GM12878 (cell line): ENCODE measurements around the gene DACT3. TPM values are rescaled to one million over a fixed set of nuclear protein-coding genes. Genes with fewer than 3 reads are reported as not detected.
"Not testable (repeated sequence)": the region's sequence is repeated elsewhere in the genome, so short reads cannot be mapped to it uniquely, and the experiment has no call there.

Experiments
- ATAC-seq: fragments of 200-7000 bp; cut with Tn5 transposase; 3 replicates; pipeline ENCODE4 v1.9.1; 2020; ENCODE audit warnings: mild to moderate bottlenecking, moderate library complexity
- BruUV-seq: library from RNA; stranded (reverse); fragments of 400-500 nt; replicated peaks from 2 replicates; lab custom pipeline; 2021; lab: Mats Ljungman, UMichigan
- CTCF ChIA-PET: fragments of 300-600 bp; sonication (Branson Sonifier 250); formaldehyde crosslinking; extraction: SDS; loops from one replicate; lab custom pipeline; 2021; ENCODE audit warnings: inconsistent platforms; lab: Yijun Ruan, JAX
- POLR2A ChIA-PET: fragments of 350-600 bp; formaldehyde crosslinking; extraction: SDS; loops from one replicate; lab custom pipeline; 2021; ENCODE audit warnings: inconsistent platforms; lab: Charles Lee
- RAD21 ChIA-PET: fragments of 300-600 bp; sonication (Branson Sonifier 250); formaldehyde crosslinking; loops from one replicate; lab custom pipeline; 2023; ENCODE audit warnings: antibody characterized with exemption; ENCODE audit not compliant: unreplicated experiment; lab: Charles Lee
- SMC1A ChIA-PET: fragments of 300-600 bp; sonication (Branson Sonifier 250); formaldehyde crosslinking; loops from one replicate; lab custom pipeline; 2023; ENCODE audit not compliant: unreplicated experiment, uncharacterized antibody; lab: Charles Lee
- DNase-seq: peaks from one replicate; pipeline ENCODE4 v3.0.0-alpha.2; 2011; ENCODE audit warnings: low read depth, low spot score
- FAIRE-seq: peaks from 3 replicates; lab custom pipeline; 2011; peaks lifted over from hg19 to GRCh38; lab: Jason Lieb, UNC
- H2AFZ ChIP-seq: 2 replicates; pipeline ENCODE4 v1.6.0; 2011; ENCODE audit warnings: low read depth, low read length, control low read depth; ENCODE audit not compliant: control insufficient read depth
- H3K27ac ChIP-seq: 2 replicates; pipeline ENCODE4 v1.5.1; 2011; ENCODE audit warnings: control low read depth; ENCODE audit not compliant: control insufficient read depth, insufficient read depth
- H3K27me3 ChIP-seq, 2 experiments: replicated peaks in 1 of 2; 2 replicates each; pipeline versions ENCODE4 v1.6.0 to v1.6.1; 2011; ENCODE audit warnings: low read length in 1 of 2; ENCODE audit not compliant: control insufficient read depth in 2 of 2, insufficient read depth in 2 of 2
- H3K36me3 ChIP-seq, 2 experiments: 2 replicates each; pipeline ENCODE4 v1.5.1; 2011; ENCODE audit warnings: low read length in 1 of 2; ENCODE audit not compliant: control insufficient read depth in 2 of 2, insufficient read depth in 2 of 2
- H3K4me1 ChIP-seq: 2 replicates; pipeline ENCODE4 v1.6.1; 2011; ENCODE audit warnings: mild to moderate bottlenecking, low read length, moderate library complexity, mixed read lengths; ENCODE audit not compliant: control insufficient read depth, insufficient read depth
- H3K4me2 ChIP-seq: 2 replicates; pipeline ENCODE4 v1.6.0; 2011; ENCODE audit warnings: control low read depth; ENCODE audit not compliant: control insufficient read depth, insufficient read depth
- H3K4me3 ChIP-seq: fragments of 200-600 bp; sonication (generic); 2 replicates; pipeline ENCODE4 v1.5.1; 2016
- H3K79me2 ChIP-seq: 2 replicates; pipeline ENCODE4 v1.6.0; 2011; ENCODE audit warnings: low read length; ENCODE audit not compliant: control insufficient read depth, insufficient read depth
- H3K9ac ChIP-seq: 2 replicates; pipeline ENCODE4 v1.8.0; 2011; ENCODE audit warnings: low read length, control low read depth, mixed read lengths; ENCODE audit not compliant: control insufficient read depth, insufficient read depth
- H3K9me3 ChIP-seq: replicated peaks from 3 replicates; pipeline ENCODE4 v1.5.1; 2011; ENCODE audit warnings: mild to moderate bottlenecking, low read length; ENCODE audit not compliant: control insufficient read depth, insufficient read depth
- H4K20me1 ChIP-seq: 2 replicates; pipeline ENCODE4 v1.6.0; 2011; ENCODE audit not compliant: control insufficient read depth, insufficient read depth
- EED ChIP-seq: sonication (generic); IDR thresholded peaks from 2 replicates; pipeline ENCODE4 v1.6.1; 2016; ENCODE audit warnings: antibody characterized with exemption, low read depth
- PML ChIP-seq: IDR thresholded peaks from 2 replicates; pipeline ENCODE4 v1.6.1; 2012; ENCODE audit warnings: low read length, inconsistent platforms
- TCF7 ChIP-seq: IDR thresholded peaks from 2 replicates; pipeline ENCODE4 v1.6.1; 2014; ENCODE audit warnings: antibody characterized with exemption, borderline replicate concordance
- WGBS: methylation state at CpG from one replicate; pipeline ENCODE4 v1.1.6; 2016; ENCODE audit warnings: low lambda C conversion rate; ENCODE audit not compliant: insufficient replicate concordance, insufficient coverage; ENCODE audit errors: missing lambda C conversion rate; 5-methylcytosine and 5-hydroxymethylcytosine counted together
- in situ Hi-C: fragments of 300-500 bp; cut with MboI; formaldehyde crosslinking; loops from 9 replicates; pipeline ENCODE4 v1.14.3; 2018; ENCODE audit warnings: mixed read lengths
- intact Hi-C: fragments of 100-400 bp; cut with micrococcal nuclease; formaldehyde crosslinking; loops from one replicate; pipeline ENCODE4 v1.14.2; 2022; ENCODE audit not compliant: unreplicated experiment
- polyA plus RNA-seq, 11 experiments: library from polyadenylated mRNA; depleted of rRNA in 4 of 11; unstranded in 6 of 11; stranded (reverse) in 5 of 11; fragments of >200 nt; fragmentation: Nextera tagmentation in 4 of 11; fragmentation: Illumina TruSeq in 1 of 11; extraction: Ambion mirVana in 4 of 11; extraction: Trizol in 1 of 11; gene quantifications; 1 replicate in 1 of 11; 2 replicates in 10 of 11; pipeline versions ENCODE4 v1.2.1 to v1.2.3, GENCODE V29; 2011 to 2016; ENCODE audit warnings: inconsistent platforms in 2 of 11, missing spikeins in 2 of 11, low read depth in 1 of 11
- total RNA-seq, 4 experiments: library from RNA; depleted of rRNA in 3 of 4; stranded (reverse); fragments of >200 nt in 3 of 4; fragmentation: Illumina TruSeq in 1 of 4; extraction: Trizol in 1 of 4; gene quantifications; 2 replicates each; pipeline versions ENCODE4 v1.2.1 to v1.2.3, GENCODE V29; 2013 to 2021

The DACT3 gene
- total and polyA plus RNA-seq, 10 of the 15 experiments (the other 5 are each of a cell fraction or from before 2014, with no cell fraction given), result 0.05 to 2.5 (median 0.35) TPM; not detected in 1

DNA sequence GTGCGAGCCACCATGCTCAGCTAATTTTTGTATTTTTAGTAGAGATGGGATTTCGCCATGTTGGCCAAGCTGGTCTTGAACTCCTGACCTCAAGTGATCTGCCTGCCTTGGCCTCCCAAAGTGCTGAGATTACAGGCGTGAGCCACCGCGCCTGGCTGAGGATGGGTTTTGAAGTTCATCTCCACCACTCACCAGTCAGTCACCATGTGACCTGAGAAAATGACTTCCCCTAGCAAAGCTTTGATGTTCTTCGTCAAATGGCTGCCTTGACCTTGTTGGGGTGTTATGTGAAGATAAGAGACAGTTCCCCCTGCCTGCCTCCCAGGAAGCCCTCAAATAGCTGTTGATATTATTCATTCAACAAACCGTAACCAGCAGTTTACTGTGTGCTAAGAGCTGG lies 32.0 kb downstream of the DACT3 start:
- H3K27me3 ChIP-seq, H3K36me3 ChIP-seq, FAIRE-seq, H3K9me3 ChIP-seq, H3K27ac ChIP-seq, DNase-seq, ATAC-seq, H3K4me2 ChIP-seq, H2AFZ ChIP-seq, intact Hi-C loops, H3K4me3 ChIP-seq, in situ Hi-C loops, H3K9ac ChIP-seq, H3K79me2 ChIP-seq, BruUV-seq, H4K20me1 ChIP-seq: not testable (repeated sequence)
- ChIA-PET SMC1A (interaction anchor here (1.0 to 2.6 kb wide), 4 partner anchors 8 to 33 kb away, joined by 3 to 15 read pairs (median 6); partner anchors contain the start of gene DACT3), RAD21 (interaction anchor here (2.4 kb wide), 1 partner anchor 10 kb away, joined by 14 read pairs; no protein-coding TSS in a partner anchor), CTCF (interaction anchor here (1.3 to 12.1 kb wide), 4 partner anchors 8 to 33 kb away, joined by 4 to 150 read pairs (median 16); partner anchors contain the start of gene DACT3), POLR2A (interaction anchor here (1.2 to 1.5 kb wide), 2 partner anchors 10 to 15 kb away, joined by 3 to 5 read pairs; no protein-coding TSS in a partner anchor)
- WGBS, result 84% methylated on average over 7 of the region's 7 CpGs
- H3K4me1 ChIP-seq, result peaks cover 30% of the 10 kb centered on the region

- ATAC-seq (no peak), FAIRE-seq (no peak), DNase-seq (no peak)
- POLR2A ChIA-PET, result interaction anchor here (1.0 to 2.7 kb wide), 3 partner anchors 10 to 89 kb away, joined by 3 to 8 read pairs (median 5); no protein-coding TSS in a partner anchor
- TF ChIP-seq EED (peak; percentile 52; the same call in 1 of the 2 replicates), PML (no peak), TCF7 (no peak)
- no peak overlapping the region for H3K27ac ChIP-seq
- no peaks in the 10 kb centered on the region for H3K9me3 ChIP-seq
- 39% methylated on average over 14 of the region's 14 CpGs for WGBS
- H3K9ac ChIP-seq, result no peak overlapping the region
- H4K20me1 ChIP-seq, result no peaks in the 10 kb centered on the region
- no peak overlapping the region for H3K4me3 ChIP-seq
- H2AFZ ChIP-seq, result no peak overlapping the region
- H3K4me1 ChIP-seq, result peaks cover 27% of the 10 kb centered on the region
- peaks cover 26% of the 10 kb centered on the region for H3K79me2 ChIP-seq
- H3K27me3 ChIP-seq, result no peaks in the 10 kb centered on the region
- BruUV-seq, result no TSS peak
- RAD21 ChIA-PET, result interaction anchor here (1.5 to 2.6 kb wide), 2 partner anchors 9 to 35 kb away, joined by 6 to 13 read pairs; partner anchors contain the start of gene DACT3
- CTCF ChIA-PET, result interaction anchor here (3.6 to 12.1 kb wide), 2 partner anchors 11 to 35 kb away, joined by 13 to 150 read pairs; partner anchors contain the start of gene DACT3
- intact Hi-C loops (no loop called here), in situ Hi-C loops (no loop called here)
- 0 out of 2 replicates have a peak overlapping the region, but pooled peaks have one; percentile 14 for H3K4me2 ChIP-seq
- SMC1A ChIA-PET, result interaction anchor here (1.2 to 17.6 kb wide), 3 partner anchors 12 to 36 kb away, joined by 3 to 286 read pairs (median 4); partner anchors contain the start of gene DACT3
- no peaks in the 10 kb centered on the region for H3K36me3 ChIP-seq
Measured at GRCh38 chr19:46626446-46626845, 34.5 kb downstream of the DACT3 start.
